ENCODE results near the gene MRPS27. TPM values are rescaled to one million over a fixed set of nuclear protein-coding genes. Genes with fewer than 3 reads are reported as not detected.

Gene MRPS27
- total RNA-seq, 4 donors from 2014 or later = 48.6 to 57.9 (median 55.1) TPM

- Histone ChIP-seq H3K27me3 (no peaks in the 10 kb centered on the region), H3K9me3 (no peaks in the 10 kb centered on the region), H3K27ac (no peak overlapping the region), H3K36me3 (peaks cover 0 to 21% of the 10 kb centered on the region in 2 donors), H3K4me3 (no peak overlapping the region), H3K4me1 (peaks cover 0 to 42% (median 5%) of the 10 kb centered on the region in 3 donors)
- no peak for ATAC-seq
- 92 to 96% methylated on average over 3 of the region's 3 CpGs for WGBS, 2 donors (ENCODE audit: low coverage in 1 of 2)
- TF ChIP-seq POLR2A (IDR thresholded peaks at IDR 0.05) (no peak), POLR2AphosphoS5 (IDR thresholded peaks at IDR 0.05) (no peak), CTCF (IDR thresholded peaks at IDR 0.05) (no peak), EP300 (IDR thresholded peaks at IDR 0.05) (no peak)
These were observed 82.2 kb downstream of the MRPS27 start for GRCh38 chr5:72237879-72238278.

GRCh38 chr5:72237415-72237814 is 82.6 kb downstream of the MRPS27 start:
- no peak for TF ChIP-seq POLR2AphosphoS5 (IDR thresholded peaks at IDR 0.05)
- TF ChIP-seq POLR2A (IDR thresholded peaks at IDR 0.05) = no peak
- no peak for TF ChIP-seq CTCF (IDR thresholded peaks at IDR 0.05)
- TF ChIP-seq EP300 (IDR thresholded peaks at IDR 0.05) = no peak
- Histone ChIP-seq H3K36me3 (peaks cover 0 to 22% of the 10 kb centered on the region in 2 donors), H3K27me3 (no peaks in the 10 kb centered on the region), H3K27ac (no peak overlapping the region), H3K4me3 (no peak overlapping the region), H3K4me1 (peaks cover 0 to 42% (median 5%) of the 10 kb centered on the region in 3 donors), H3K9me3 (no peaks in the 10 kb centered on the region)
- 87 to 96% methylated on average over 2 of the region's 2 CpGs for WGBS, 2 donors (ENCODE audit: low coverage in 1 of 2)
- ATAC-seq = no peak

- Histone ChIP-seq H3K27ac (no peak overlapping the region), H3K4me1 (peaks cover 0 to 29% (median 5%) of the 10 kb centered on the region in 3 donors), H3K36me3 (peaks cover 0 to 30% of the 10 kb centered on the region in 2 donors), H3K27me3 (no peaks in the 10 kb centered on the region), H3K9me3 (no peaks in the 10 kb centered on the region), H3K4me3 (no peak overlapping the region)
- no peak for ATAC-seq
- 75 to 100% methylated on average over 1 of the region's 1 CpG for WGBS, 2 donors (ENCODE audit: low coverage in 1 of 2)
- TF ChIP-seq EP300 (IDR thresholded peaks at IDR 0.05) = no peak
These were observed 84.3 kb downstream of the MRPS27 start for GRCh38 chr5:72235725-72236124.

DNA sequence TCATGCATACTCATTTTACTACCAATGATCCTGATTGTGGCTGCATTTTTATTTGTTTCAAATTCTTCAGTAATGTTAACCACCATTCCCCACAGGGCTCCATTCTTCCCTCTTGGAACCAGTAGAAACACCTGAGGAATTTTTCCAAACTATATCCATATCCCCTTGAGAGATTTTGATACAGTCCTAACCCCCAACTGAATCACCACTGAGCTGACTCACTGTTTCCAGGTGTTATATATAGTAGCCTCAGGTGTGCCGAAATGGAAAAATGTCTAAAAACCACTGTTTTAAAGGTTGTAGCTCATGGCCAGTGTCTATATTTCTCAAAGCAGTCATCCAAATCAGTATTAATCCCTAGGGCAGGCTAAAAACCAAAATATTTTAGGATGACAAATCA is 85.2 kb downstream of the MRPS27 start:
- Histone ChIP-seq H3K27me3 (no peaks in the 10 kb centered on the region), H3K36me3 (peaks cover 0 to 30% of the 10 kb centered on the region in 2 donors), H3K4me3 (no peak overlapping the region), H3K4me1 (peaks cover 0 to 27% (median 5%) of the 10 kb centered on the region in 3 donors), H3K27ac (no peak overlapping the region), H3K9me3 (no peaks in the 10 kb centered on the region)
- TF ChIP-seq EP300 (IDR thresholded peaks at IDR 0.05) (no peak), CTCF (IDR thresholded peaks at IDR 0.05) (no peak), POLR2AphosphoS5 (IDR thresholded peaks at IDR 0.05) (no peak), POLR2A (IDR thresholded peaks at IDR 0.05) (no peak)
- 80 to 100% methylated on average over 1 of the region's 1 CpG for WGBS, 2 donors (ENCODE audit: low coverage in 1 of 2)
- ATAC-seq = no peak

GRCh38 chr5:72234265-72234700 is 85.8 kb downstream of the MRPS27 start:
- Histone ChIP-seq H3K36me3 (peaks cover 0 to 30% of the 10 kb centered on the region in 2 donors), H3K9me3 (no peaks in the 10 kb centered on the region), H3K27ac (no peak overlapping the region), H3K4me1 (peaks cover 0 to 27% (median 5%) of the 10 kb centered on the region in 3 donors), H3K4me3 (no peak overlapping the region), H3K27me3 (no peaks in the 10 kb centered on the region)
- no peak for ATAC-seq
- no peak for TF ChIP-seq POLR2A (IDR thresholded peaks at IDR 0.05)

DNA sequence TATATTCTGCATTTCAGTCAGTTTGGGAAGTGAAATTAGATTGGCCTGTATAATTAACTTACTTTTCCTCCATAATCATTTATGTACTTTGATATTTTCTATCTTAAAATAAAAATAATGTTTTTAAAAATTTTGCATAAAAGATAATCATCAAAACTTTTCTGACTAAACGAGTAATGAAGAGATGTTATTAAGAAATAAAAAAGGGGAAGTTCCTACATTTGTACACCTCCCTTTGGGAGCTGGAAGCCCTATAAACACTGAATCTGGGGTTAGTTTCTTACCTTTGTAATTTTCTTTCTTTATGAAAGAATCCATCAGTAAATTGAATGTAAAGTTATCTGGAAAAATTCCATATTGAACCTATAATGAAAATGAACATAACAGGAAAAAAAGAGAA is 86.2 kb downstream of the MRPS27 start:
- H3K27ac ChIP-seq = no peak overlapping the region
- ATAC-seq = no peak
- no peak overlapping the region for H3K4me3 ChIP-seq
- H3K4me1 ChIP-seq = peaks cover 0 to 27% (median 5%) of the 10 kb centered on the region in 3 donors
- no peaks in the 10 kb centered on the region for H3K27me3 ChIP-seq
- H3K9me3 ChIP-seq = no peaks in the 10 kb centered on the region
- peaks cover 0 to 33% of the 10 kb centered on the region in 2 donors for H3K36me3 ChIP-seq
- WGBS, 2 donors (ENCODE audit: low coverage in 1 of 2) = 48 to 53% methylated on average over 1 of the region's 1 CpG
- TF ChIP-seq POLR2AphosphoS5 (IDR thresholded peaks at IDR 0.05) = no peak
- TF ChIP-seq CTCF (IDR thresholded peaks at IDR 0.05) = no peak
- TF ChIP-seq POLR2A (IDR thresholded peaks at IDR 0.05) = no peak
- TF ChIP-seq EP300 (IDR thresholded peaks at IDR 0.05) = no peak
